Spleen (tissue), 7 donors: ENCODE data around the gene ARID5B.

Experiments
- POLR2AphosphoS5 ChIP-seq, 3 donors: sonication (generic); formaldehyde crosslinking; IDR thresholded peaks; one replicate each; pipeline ENCODE4 v1.5.1; 2017; ENCODE audit warnings: antibody characterized with exemption in 3 of 3
- TF ChIP-seq, protein P1 (sequence below), 11 experiments: fragments of 200-600 bp in 7 of 11; fragments of 450-650 bp in 4 of 11; sonication (generic) in 4 of 11; IDR thresholded peaks in 8 of 11; conservative IDR thresholded peaks in 3 of 11; 1 replicate in 7 of 11; 2 replicates in 4 of 11; pipeline versions ENCODE4 v1.4.0 to v1.8.0; 2016 to 2021; ENCODE audit warnings: antibody characterized with exemption in 11 of 11, inconsistent platforms in 4 of 11, mild to moderate bottlenecking in 1 of 11
- donor health status: DM: no; HTN: no; CAD: no; lungs with moderate emphysema.
- donor health status: DM: no; HTN: no; CAD: no.
- donor health status: DM: no; HTN: no; CAD: no.

- TF ChIP-seq, protein P1, sequence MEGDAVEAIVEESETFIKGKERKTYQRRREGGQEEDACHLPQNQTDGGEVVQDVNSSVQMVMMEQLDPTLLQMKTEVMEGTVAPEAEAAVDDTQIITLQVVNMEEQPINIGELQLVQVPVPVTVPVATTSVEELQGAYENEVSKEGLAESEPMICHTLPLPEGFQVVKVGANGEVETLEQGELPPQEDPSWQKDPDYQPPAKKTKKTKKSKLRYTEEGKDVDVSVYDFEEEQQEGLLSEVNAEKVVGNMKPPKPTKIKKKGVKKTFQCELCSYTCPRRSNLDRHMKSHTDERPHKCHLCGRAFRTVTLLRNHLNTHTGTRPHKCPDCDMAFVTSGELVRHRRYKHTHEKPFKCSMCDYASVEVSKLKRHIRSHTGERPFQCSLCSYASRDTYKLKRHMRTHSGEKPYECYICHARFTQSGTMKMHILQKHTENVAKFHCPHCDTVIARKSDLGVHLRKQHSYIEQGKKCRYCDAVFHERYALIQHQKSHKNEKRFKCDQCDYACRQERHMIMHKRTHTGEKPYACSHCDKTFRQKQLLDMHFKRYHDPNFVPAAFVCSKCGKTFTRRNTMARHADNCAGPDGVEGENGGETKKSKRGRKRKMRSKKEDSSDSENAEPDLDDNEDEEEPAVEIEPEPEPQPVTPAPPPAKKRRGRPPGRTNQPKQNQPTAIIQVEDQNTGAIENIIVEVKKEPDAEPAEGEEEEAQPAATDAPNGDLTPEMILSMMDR (IDR thresholded peaks at IDR 0.05 in 8 of 11, conservative IDR thresholded peaks at IDR 0.05 in 3 of 11): no peak
- no peak for TF ChIP-seq POLR2AphosphoS5 (IDR thresholded peaks at IDR 0.05)
Observed at GRCh38 chr10:62130948-62131347, 229.4 kb downstream of the ARID5B start.
